ENCODE data around the gene MCM7. TPM values are rescaled to one million over a fixed set of nuclear protein-coding genes. Genes with fewer than 3 reads are reported as not detected.

Gene MCM7
- total RNA-seq, 2 donors from 2014 or later = 17.6 to 23.6 TPM

DNA sequence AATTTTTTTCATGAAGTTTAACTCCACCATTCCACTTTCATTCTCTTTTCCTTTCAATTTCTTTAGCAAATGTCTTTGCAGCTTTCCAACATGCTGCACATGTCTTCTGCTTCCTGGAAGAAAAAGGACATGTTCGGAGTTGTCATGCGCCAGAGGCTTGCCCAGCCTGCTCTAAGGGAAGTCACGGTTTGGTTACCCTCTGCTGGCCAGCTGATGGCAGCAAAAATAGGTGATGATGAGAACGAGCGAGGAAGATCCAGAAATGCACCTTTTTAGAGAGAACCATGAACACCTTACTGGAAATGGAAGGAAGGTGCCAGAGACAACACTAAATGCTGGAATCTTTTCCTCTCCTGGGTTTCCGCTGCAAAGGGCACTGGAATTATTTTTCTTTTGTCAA, 56.5 kb downstream of the MCM7 start:
- ATAC-seq (ENCODE audit: insufficient number of reproducible peaks, low FRiP score, low read depth) (no peak), DNase-seq (ENCODE audit: low spot score) (no peak)
- Histone ChIP-seq H3K27ac (no peak overlapping the region), H3K4me3 (no peak overlapping the region), H3K27me3 (replicated peaks; ENCODE audit: insufficient read depth) (no peaks in the 10 kb centered on the region), H3K9me3 (no peaks in the 10 kb centered on the region), H3K4me1 (ENCODE audit: control insufficient read depth in 1 of 2, low read depth in 2 of 2) (no peaks in the 10 kb centered on the region), H3K36me3 (no peaks in the 10 kb centered on the region)
- TF ChIP-seq CTCF (IDR thresholded peaks at IDR 0.05) = no peak

Other genes with a start within 250 kb of the MCM7 start
- gene OR2AE1, start 224.4 kb downstream of the MCM7 start, total RNA-seq = 1 to 10 TPM in 1 of 2 donors, under 1 TPM in 1; 0.41 to 2.9 TPM
- 10 to 100 TPM; 35.2 to 42.5 TPM for gene TRIM4, start 181.9 kb downstream of the MCM7 start, total RNA-seq
- 1 to 10 TPM in 1 of 2 donors, not detected in 1; 2.6 TPM for gene GJC3, start 171.8 kb downstream of the MCM7 start, total RNA-seq
- gene AZGP1, start 125.4 kb downstream of the MCM7 start, total RNA-seq = 1 to 10 TPM in 1 of 2 donors, not detected in 1; 2.3 TPM
- 10 to 100 TPM; 25.6 to 42.5 TPM for gene ZKSCAN1, start 85.8 kb downstream of the MCM7 start, total RNA-seq
- gene ZSCAN21, start 51.6 kb downstream of the MCM7 start, total RNA-seq = 10 to 100 TPM in 1 of 2 donors, 1 to 10 TPM in 1; 9.3 to 16.6 TPM
- gene ZNF3, start 19.7 kb downstream of the MCM7 start, total RNA-seq = 10 to 100 TPM; 15.2 to 29.6 TPM
- 10 to 100 TPM; 40.4 to 76.2 TPM for gene COPS6, start 12.4 kb downstream of the MCM7 start, total RNA-seq
- gene AP4M1, start 246 bp upstream of the MCM7 start, total RNA-seq = 10 to 100 TPM; 22.3 to 23.8 TPM
- 10 to 100 TPM; 48.0 to 72.8 TPM for gene TAF6, start 18.0 kb upstream of the MCM7 start, total RNA-seq
- 10 to 100 TPM; 12.6 to 13.7 TPM for gene CNPY4, start 18.2 kb upstream of the MCM7 start, total RNA-seq
- 1 to 10 TPM in 1 of 2 donors, not detected in 1; 1.1 TPM for gene MBLAC1, start 25.6 kb upstream of the MCM7 start, total RNA-seq
- gene LAMTOR4, start 47.5 kb upstream of the MCM7 start, total RNA-seq = 100 to 1,000 TPM; 125 to 205 TPM
- 10 to 100 TPM; 14.0 to 18.0 TPM for gene TRAPPC14, start 57.3 kb upstream of the MCM7 start, total RNA-seq
- 10 to 100 TPM in 1 of 2 donors, 1 to 10 TPM in 1; 8.3 to 18.7 TPM for gene GAL3ST4, start 67.2 kb upstream of the MCM7 start, total RNA-seq
- gene GPC2, start 76.0 kb upstream of the MCM7 start, total RNA-seq = 1 to 10 TPM; 1.8 to 5.0 TPM
- under 1 TPM; 0.56 to 0.95 TPM for gene STAG3, start 76.5 kb upstream of the MCM7 start, total RNA-seq
- gene PVRIG, start 118.6 kb upstream of the MCM7 start, total RNA-seq = under 1 TPM in 1 of 2 donors, not detected in 1; 0.78 TPM
- not detected for gene SPDYE3, start 206.3 kb upstream of the MCM7 start, total RNA-seq

Data from thoracic aorta (tissue), 2 donors.